ENCODE data around the gene GIT1.

Gene GIT1

GRCh38 chr17:29620271-29620670, 30.8 kb upstream of the GIT1 start:
- TF ChIP-seq CTCF (IDR thresholded peaks at IDR 0.05; ENCODE audit: insufficient read depth, missing control alignments) = no peak
- FAIRE-seq (no peak), DNase-seq (ENCODE audit: insufficient read length, low spot score) (no peak)

GRCh38 chr17:29619251-29619650, 29.8 kb upstream of the GIT1 start:
- DNase-seq (ENCODE audit: insufficient read length, low spot score) (no peak), FAIRE-seq (no peak)
- TF ChIP-seq CTCF (IDR thresholded peaks at IDR 0.05; ENCODE audit: insufficient read depth, missing control alignments) = peak; percentile 36

GRCh38 chr17:29618272-29619065, 29.0 kb upstream of the GIT1 start:
- DNase-seq (ENCODE audit: insufficient read length, low spot score) (no peak), FAIRE-seq (no peak)

GRCh38 chr17:29617481-29618271, 28.2 kb upstream of the GIT1 start:
- DNase-seq (ENCODE audit: insufficient read length, low spot score) = no peak

More at GRCh38 chr17:29618272-29619065, 29.0 kb upstream of the GIT1 start:
- no peak for TF ChIP-seq CTCF (IDR thresholded peaks at IDR 0.05; ENCODE audit: insufficient read depth, missing control alignments)

GRCh38 chr17:29617125-29617480, 27.7 kb upstream of the GIT1 start:
- FAIRE-seq = no peak
- DNase-seq (ENCODE audit: insufficient read length, low spot score) = no peak
- peak; percentile 69 for TF ChIP-seq CTCF (IDR thresholded peaks at IDR 0.05; ENCODE audit: insufficient read depth, missing control alignments)

More at GRCh38 chr17:29617481-29618271, 28.2 kb upstream of the GIT1 start:
- no peak for FAIRE-seq
- peak; percentile 72 for TF ChIP-seq CTCF (IDR thresholded peaks at IDR 0.05; ENCODE audit: insufficient read depth, missing control alignments)

GRCh38 chr17:29616300-29617048, 27.0 kb upstream of the GIT1 start:
- FAIRE-seq (no peak), DNase-seq (ENCODE audit: insufficient read length, low spot score) (no peak)

More at GRCh38 chr17:29616300-29617048, 27.0 kb upstream of the GIT1 start:
- no peak for TF ChIP-seq CTCF (IDR thresholded peaks at IDR 0.05; ENCODE audit: insufficient read depth, missing control alignments)
